SK-N-MC (cell line): ENCODE data around the gene TGFBI.

Source experiments
- EZH2 ChIP-seq: fragments of 200-600 bp; sonication (generic); IDR thresholded peaks from one replicate; pipeline ENCODE4 v1.6.1; 2017; ENCODE audit warnings: antibody characterized with exemption
- POLR2AphosphoS5 ChIP-seq: IDR thresholded peaks from 2 replicates; pipeline ENCODE4 v1.6.1; 2012; ENCODE audit warnings: mild to moderate bottlenecking, low read depth, low read length, borderline replicate concordance

DNA sequence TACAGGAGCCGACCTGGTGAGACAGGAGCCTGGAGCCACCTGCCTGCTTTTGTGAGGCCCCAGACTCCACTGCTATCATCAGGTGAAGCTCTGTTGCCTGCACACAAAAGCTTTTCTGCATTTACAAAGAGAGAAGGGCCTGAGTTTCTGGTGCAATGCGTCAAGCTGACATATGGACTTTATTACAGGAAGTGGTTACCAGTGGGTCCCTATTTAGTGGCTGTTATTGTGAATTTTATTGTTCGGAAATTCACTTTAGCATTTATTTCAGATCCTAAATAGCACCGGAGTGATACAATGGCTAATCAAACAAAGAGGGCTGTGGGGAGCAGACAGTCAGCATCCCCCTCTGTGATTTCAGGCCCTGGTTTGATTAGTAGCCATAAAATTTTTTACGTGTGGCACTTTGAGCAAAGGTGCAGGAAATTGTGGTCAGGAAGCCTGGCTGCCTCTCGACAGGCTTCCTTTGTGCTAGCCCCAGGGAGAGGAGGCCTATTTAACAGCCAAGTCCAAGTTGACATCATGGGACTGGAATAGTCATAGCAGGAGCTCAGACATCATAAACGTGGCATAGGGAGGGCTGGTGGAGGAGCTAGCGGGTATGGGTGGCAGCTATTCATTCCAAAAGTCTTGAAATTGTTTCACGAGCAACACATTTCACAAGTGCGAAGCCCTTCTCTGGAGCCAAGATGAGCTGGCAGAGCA is 8.4 kb downstream of the TGFBI start:
- TF ChIP-seq POLR2AphosphoS5 (peak; percentile 59; the same call in 1 of the 2 replicates), EZH2 (no peak)
